PFSK-1 (cell line): ENCODE results near the gene KCNN4.

Source experiments
- FOXP2 ChIP-seq: optimal IDR thresholded peaks from 2 replicates; pipeline ENCODE3; 2011; ENCODE audit warnings: borderline replicate concordance, control low read depth, inconsistent platforms; ENCODE audit not compliant: insufficient read depth; ENCODE audit errors: extremely low read length, extremely low read depth
- POLR2AphosphoS5 ChIP-seq: IDR thresholded peaks from 2 replicates; pipeline ENCODE4 v1.6.1; 2012; ENCODE audit warnings: low read depth, mild to moderate bottlenecking, control low read depth, low read length, moderate library complexity
- REST ChIP-seq, 2 experiments: IDR thresholded peaks; 2 replicates each; pipeline versions ENCODE4 v1.6.1 to v1.8.0; 2011 to 2012; ENCODE audit warnings: low read depth in 2 of 2, low read length in 2 of 2, control low read depth in 1 of 2, inconsistent platforms in 1 of 2, mild to moderate bottlenecking in 1 of 2, moderate library complexity in 1 of 2; ENCODE audit not compliant: insufficient read depth in 1 of 2
- SIN3A ChIP-seq: IDR thresholded peaks from 2 replicates; pipeline ENCODE4 v1.6.1; 2012; ENCODE audit warnings: mild to moderate bottlenecking, low read length, moderate library complexity, borderline replicate concordance; ENCODE audit not compliant: insufficient read depth
- TAF1 ChIP-seq: IDR thresholded peaks from 2 replicates; pipeline ENCODE4 v1.6.1; 2012; ENCODE audit warnings: low read length, control low read depth, borderline replicate concordance; ENCODE audit not compliant: insufficient read depth

DNA sequence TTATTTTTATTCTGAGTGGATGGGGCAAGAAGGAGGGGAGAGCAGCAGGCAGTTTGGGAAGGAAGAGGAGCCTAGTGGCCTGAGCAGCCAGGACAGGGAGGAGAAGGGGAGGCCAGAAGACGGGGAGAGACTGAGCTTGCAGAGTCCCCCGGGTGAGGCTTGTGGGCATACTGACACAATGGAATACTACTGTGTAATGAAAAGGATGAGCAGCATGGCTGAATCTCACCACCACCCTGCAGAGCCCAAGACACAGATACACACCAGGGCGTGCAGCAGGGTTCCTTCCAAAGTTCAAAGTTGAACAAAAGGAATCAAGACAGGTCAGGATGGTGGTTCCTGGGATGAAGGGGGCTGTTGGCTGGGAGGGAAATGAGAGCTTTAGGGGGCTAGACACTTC is 18.0 kb downstream of the KCNN4 start:
- TF ChIP-seq POLR2AphosphoS5 (no peak), SIN3A (no peak), REST (IDR thresholded peaks at IDR 0.05; ENCODE audit: insufficient read depth in 1 of 2, low read depth in 2 of 2, low read length in 2 of 2) (no peak), FOXP2 (no peak), TAF1 (no peak)
